Measurements from ENCODE around the gene MGAT4A. TPM values are rescaled to one million over a fixed set of nuclear protein-coding genes. Genes with fewer than 3 reads are reported as not detected.

MGAT4A gene
- total and polyA plus RNA-seq, 2 of the 8 experiments (the other 6 are each of a cell fraction or from before 2014, with no cell fraction given) = 1.4 to 7.7 TPM

DNA sequence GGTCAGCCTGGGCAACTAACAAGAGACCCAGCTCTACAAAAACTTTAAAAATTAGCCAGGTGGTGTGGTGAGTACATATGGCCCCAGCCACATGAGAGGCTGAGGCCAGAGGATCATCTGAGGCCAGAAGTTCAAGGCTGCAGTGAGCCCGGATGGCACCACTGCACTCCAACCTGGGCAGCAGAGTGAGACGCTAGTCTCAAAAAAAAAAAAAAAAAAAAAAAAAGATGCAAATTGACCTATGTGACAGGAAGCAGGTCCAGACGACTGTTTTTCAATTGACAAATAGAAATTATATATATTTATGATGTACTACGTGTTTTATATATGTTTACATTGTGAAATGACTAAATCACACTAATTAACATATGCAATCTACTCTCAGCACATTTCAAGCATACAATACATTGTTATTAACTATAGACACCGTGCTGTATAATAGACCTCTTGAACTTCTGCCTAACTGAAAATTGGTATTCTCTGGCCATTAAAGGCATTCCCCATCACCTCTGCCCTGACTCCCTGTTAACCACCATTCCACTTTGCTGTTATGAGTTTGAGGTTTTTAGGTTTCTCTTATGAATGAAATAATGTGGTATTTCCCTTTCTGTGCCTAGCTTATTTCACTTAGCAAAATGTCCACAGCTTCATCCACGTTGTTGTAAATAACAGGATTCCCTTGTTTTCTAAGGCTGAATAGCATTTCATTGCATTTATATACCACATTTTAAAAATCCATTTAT lies 32.4 kb upstream of the MGAT4A start:
- H4K8ac ChIP-seq (ENCODE audit: extremely low read depth, insufficient read depth, low read length) = no peak overlapping the region
- H3K9me3 ChIP-seq (ENCODE audit: insufficient read depth in 2 of 2, low read depth in 1 of 2, low read length in 1 of 2) = no peaks in the 10 kb centered on the region
- no peak overlapping the region for H3K56ac ChIP-seq (replicated peaks; ENCODE audit: insufficient read length, low read depth, low read length)
- no peak overlapping the region for H2BK120ac ChIP-seq (replicated peaks; ENCODE audit: low read depth, low read length)
- H2AFZ ChIP-seq (ENCODE audit: low read length) = no peak overlapping the region
- no peaks in the 10 kb centered on the region for H3K36me3 ChIP-seq (ENCODE audit: control insufficient read depth in 2 of 4, insufficient read depth in 4 of 4, low read length in 3 of 4)
- no peak overlapping the region for H4K91ac ChIP-seq (replicated peaks; ENCODE audit: insufficient read length, low read length)
- WGBS, 2 experiments (ENCODE audit: extremely low coverage in 1 of 2, insufficient coverage in 1 of 2, insufficient read length in 1 of 2, insufficient replicate concordance in 2 of 2, low coverage in 1 of 2, low lambda C conversion rate in 2 of 2, missing lambda C conversion rate in 1 of 2) = 89% methylated on average over 6 of the region's 6 CpGs; no CpG with 5 or more reads in 1 of the 2 experiments
- H2BK20ac ChIP-seq (ENCODE audit: low read length) = no peak overlapping the region
- no peak overlapping the region for H2AK5ac ChIP-seq (ENCODE audit: low read depth, low read length)
- DNase-seq (ENCODE audit: low read depth in 1 of 2, low spot score in 2 of 2) (no peak), FAIRE-seq (no peak)
- no peak for TF ChIP-seq POU5F1 (IDR thresholded peaks at IDR 0.05; ENCODE audit: low read depth, low read length)
- no peak for TF ChIP-seq SP2 (IDR thresholded peaks at IDR 0.05; ENCODE audit: low read length)
- TF ChIP-seq SP4 (IDR thresholded peaks at IDR 0.05; ENCODE audit: low read length) = no peak
- TF ChIP-seq, protein P1, sequence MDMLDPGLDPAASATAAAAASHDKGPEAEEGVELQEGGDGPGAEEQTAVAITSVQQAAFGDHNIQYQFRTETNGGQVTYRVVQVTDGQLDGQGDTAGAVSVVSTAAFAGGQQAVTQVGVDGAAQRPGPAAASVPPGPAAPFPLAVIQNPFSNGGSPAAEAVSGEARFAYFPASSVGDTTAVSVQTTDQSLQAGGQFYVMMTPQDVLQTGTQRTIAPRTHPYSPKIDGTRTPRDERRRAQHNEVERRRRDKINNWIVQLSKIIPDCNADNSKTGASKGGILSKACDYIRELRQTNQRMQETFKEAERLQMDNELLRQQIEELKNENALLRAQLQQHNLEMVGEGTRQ (IDR thresholded peaks at IDR 0.05; ENCODE audit: low read length) = no peak
- TF ChIP-seq GTF2F1 (IDR thresholded peaks at IDR 0.05; ENCODE audit: borderline replicate concordance, low read depth, low read length) = no peak
- no peak for TF ChIP-seq EGR1 (IDR thresholded peaks at IDR 0.05; ENCODE audit: borderline replicate concordance, low read depth, low read length)
- TF ChIP-seq SIRT6 (IDR thresholded peaks at IDR 0.05; ENCODE audit: low read length) = no peak
- no peak for TF ChIP-seq HDAC6 (IDR thresholded peaks at IDR 0.05; ENCODE audit: low read depth, low read length)
- no peak for TF ChIP-seq KDM1A (IDR thresholded peaks at IDR 0.05; ENCODE audit: borderline replicate concordance, low read length)
- TF ChIP-seq RAD21 (IDR thresholded peaks at IDR 0.05 in 1 of 2, conservative IDR thresholded peaks at IDR 0.05 in 1 of 2; ENCODE audit: low read depth in 2 of 2, low read length in 2 of 2) = no peak
- no peak for TF ChIP-seq SP1 (IDR thresholded peaks at IDR 0.05; ENCODE audit: low read depth, low read length)
- TF ChIP-seq TAF7 (optimal IDR thresholded peaks at IDR 0.05; ENCODE audit: borderline replicate concordance, low read depth, low read length) = no peak
- no peaks in the 10 kb centered on the region for H3K4me1 ChIP-seq (replicated peaks in 1 of 4; ENCODE audit: control insufficient read depth in 3 of 4, insufficient read depth in 4 of 4, low read length in 3 of 4)
- no peak overlapping the region for H3K18ac ChIP-seq (ENCODE audit: extremely low read depth, low read length)
- no peaks in the 10 kb centered on the region for H3K23me2 ChIP-seq (ENCODE audit: low read depth, low read length)
- H2BK5ac ChIP-seq (ENCODE audit: low read depth, low read length) = no peak overlapping the region
- ChIA-PET CTCF (ENCODE audit: partially characterized antibody) (no interaction called here), POLR2A (ENCODE audit: partially characterized antibody) (no interaction called here)
- no peak overlapping the region for H3K4me3 ChIP-seq (ENCODE audit: extremely low read depth in 1 of 4, insufficient read depth in 2 of 4, low read depth in 3 of 4, low read length in 4 of 4)
- no peak overlapping the region for H3K23ac ChIP-seq (ENCODE audit: insufficient read length)
- H3K79me1 ChIP-seq (ENCODE audit: low read depth, low read length) = no peaks in the 10 kb centered on the region
- H4K20me1 ChIP-seq (replicated peaks in 1 of 2; ENCODE audit: control insufficient read depth in 1 of 2, insufficient read depth in 2 of 2, low read length in 2 of 2) = no peaks in the 10 kb centered on the region
- H3K27ac ChIP-seq (ENCODE audit: low read depth, low read length) = no peak overlapping the region
- H2BK15ac ChIP-seq (ENCODE audit: low read length) = no peak overlapping the region
- H3K9ac ChIP-seq (replicated peaks in 1 of 4; ENCODE audit: extremely low read depth in 1 of 4, low read depth in 3 of 4, low read length in 3 of 4) = no peak overlapping the region
- H3K4me2 ChIP-seq (ENCODE audit: insufficient read depth in 1 of 2, low read depth in 2 of 2, low read length in 2 of 2) = no peak overlapping the region
- H3K79me2 ChIP-seq (ENCODE audit: control insufficient read depth in 1 of 2, insufficient read depth in 2 of 2, low read length in 2 of 2) = no peaks in the 10 kb centered on the region
- no peak overlapping the region for H2BK12ac ChIP-seq (ENCODE audit: low read depth, low read length)
- H3K14ac ChIP-seq (ENCODE audit: insufficient read length) = no peak overlapping the region
- H4K5ac ChIP-seq (ENCODE audit: insufficient read length, low read depth, low read length) = no peak overlapping the region
- H3K4ac ChIP-seq (replicated peaks; ENCODE audit: insufficient read length, low read depth, low read length) = no peak overlapping the region
- no peaks in the 10 kb centered on the region for H3K27me3 ChIP-seq (replicated peaks in 1 of 4; ENCODE audit: control insufficient read depth in 3 of 4, extremely low read depth in 1 of 4, insufficient read depth in 3 of 4, low read length in 3 of 4)

Data from H1 (cell line).